Measurements from ENCODE around the gene CIDEB. TPM values are rescaled to one million over a fixed set of nuclear protein-coding genes. Genes with fewer than 3 reads are reported as not detected.

The CIDEB gene
- total RNA-seq, 4 donors from 2014 or later: 4.6 to 13.0 (median 9.5) TPM

GRCh38 chr14:24262821-24263733 lies 44.7 kb downstream of the CIDEB start, which contains the start of gene TGM1:
TGM1 (minus strand) TSS chr14:24263177; CDS start chr14:24262352, 825 bp downstream.
- H3K9me3 ChIP-seq: no peaks in the 10 kb centered on the region
- H3K27ac ChIP-seq: no peak within 1 kb of the TSS
- DNase-seq: no peak
- no peaks in the 10 kb centered on the region for H3K27me3 ChIP-seq
- no peak within 1 kb of the TSS for H3K4me3 ChIP-seq (replicated peaks in 1 of 3)
- TF ChIP-seq POLR2A (IDR thresholded peaks at IDR 0.05) (no peak), CTCF (IDR thresholded peaks at IDR 0.05) (no peak)
- H3K4me1 ChIP-seq: peaks cover 15 to 16% of the 10 kb centered on the region in 2 donors
- WGBS, 2 donors: 78 to 88% methylated on average over 9 to 13 of the region's 14 CpGs
- intact Hi-C loops (cut with DNase I): no loop called here
- H3K36me3 ChIP-seq: peaks cover 13 to 16% of the 10 kb centered on the region in 2 donors

DNA sequence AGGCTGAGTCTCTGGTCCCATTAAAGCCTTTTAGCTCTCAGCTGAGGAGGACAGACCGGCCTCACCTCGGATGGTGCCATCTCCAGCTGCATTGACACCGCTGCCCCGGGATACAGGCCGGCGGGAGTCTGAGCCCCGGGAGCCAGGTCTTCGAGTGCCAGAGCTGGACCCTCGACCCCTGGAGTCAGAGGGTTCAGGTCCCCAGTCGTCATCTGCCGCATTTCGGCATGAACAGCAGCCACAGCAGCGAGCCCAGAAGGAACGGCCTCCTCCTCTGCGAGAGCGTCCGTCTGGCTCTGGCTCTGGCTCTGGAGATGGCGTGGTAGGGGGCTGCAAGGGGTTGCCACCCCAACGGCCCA lies 45.8 kb downstream of the CIDEB start:
- intact Hi-C loops (cut with DNase I): no loop called here
- H3K4me3 ChIP-seq (replicated peaks in 1 of 3): no peak overlapping the region
- no peaks in the 10 kb centered on the region for H3K9me3 ChIP-seq
- 92 to 94% methylated on average over 16 to 18 of the region's 19 CpGs for WGBS, 2 donors
- H3K27me3 ChIP-seq: no peaks in the 10 kb centered on the region
- TF ChIP-seq CTCF (IDR thresholded peaks at IDR 0.05): no peak
- no peak for TF ChIP-seq POLR2A (IDR thresholded peaks at IDR 0.05)
- no peak for DNase-seq
- peaks cover 15 to 16% of the 10 kb centered on the region in 2 donors for H3K4me1 ChIP-seq
- no peak overlapping the region for H3K27ac ChIP-seq
- H3K36me3 ChIP-seq: peaks cover 6 to 10% of the 10 kb centered on the region in 2 donors

DNA sequence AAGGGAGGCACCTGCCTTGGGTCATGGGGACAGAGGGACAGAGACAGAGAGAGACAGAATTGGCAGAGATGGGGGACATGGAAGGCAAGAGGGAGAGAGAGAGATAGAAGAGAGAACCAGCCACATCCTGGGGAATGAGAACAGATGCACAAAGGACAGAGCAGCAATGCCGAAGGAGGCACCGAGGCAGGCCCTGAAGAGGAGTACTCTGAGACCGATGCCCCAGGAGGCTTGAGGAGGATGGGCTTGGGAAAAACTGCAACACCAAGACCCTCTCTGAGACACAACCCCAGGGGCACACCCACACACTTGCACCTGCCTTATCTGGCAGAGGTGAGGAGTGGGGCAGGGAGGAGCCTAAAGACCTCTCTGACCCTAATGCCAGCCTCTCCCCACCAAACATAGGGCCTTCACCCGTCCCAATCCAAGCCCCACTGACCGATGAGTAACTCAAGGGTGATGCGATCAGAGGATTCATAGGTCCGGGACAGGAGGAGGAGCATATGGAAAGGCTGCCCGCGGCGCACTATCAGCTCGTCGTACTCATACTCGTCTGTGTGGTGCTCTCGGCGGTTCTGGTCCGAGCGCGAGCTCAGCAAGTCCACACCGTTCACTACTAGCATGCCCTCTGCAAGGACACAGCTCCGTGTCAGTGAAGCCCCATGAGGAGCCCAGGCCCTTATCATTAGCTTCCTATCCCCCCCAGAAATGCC lies 46.4 kb downstream of the CIDEB start:
- 91 to 94% methylated on average over 20 of the region's 20 CpGs for WGBS, 2 donors
- Histone ChIP-seq H3K4me3 (replicated peaks in 1 of 3) (no peak overlapping the region), H3K36me3 (peaks cover under 1 to 4% of the 10 kb centered on the region in 2 donors), H3K4me1 (peaks cover 15 to 16% of the 10 kb centered on the region in 2 donors), H3K27me3 (no peaks in the 10 kb centered on the region), H3K27ac (no peak overlapping the region), H3K9me3 (no peaks in the 10 kb centered on the region)
- intact Hi-C loops (cut with DNase I): no loop called here
- TF ChIP-seq POLR2A (IDR thresholded peaks at IDR 0.05) (no peak), CTCF (IDR thresholded peaks at IDR 0.05) (no peak)
- no peak for DNase-seq

DNA sequence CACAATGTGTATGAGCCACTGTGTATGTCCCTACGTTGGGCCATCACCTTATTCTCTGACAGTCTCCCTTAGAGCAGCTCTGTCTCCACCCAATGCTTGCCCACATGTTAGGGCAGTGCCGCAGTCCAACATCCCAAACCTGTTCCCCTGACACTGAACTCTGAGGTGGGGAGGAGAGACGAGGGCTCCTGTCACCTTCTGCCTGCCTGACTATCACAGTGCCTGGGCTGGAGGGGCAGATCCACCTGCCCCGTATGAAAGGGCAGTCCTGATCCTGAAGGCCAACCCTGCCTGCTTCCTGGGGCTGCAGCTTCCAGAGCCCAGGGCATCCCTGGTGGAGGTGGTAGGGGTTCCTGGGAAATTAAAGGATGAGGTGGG lies 47.0 kb downstream of the CIDEB start:
- no peaks in the 10 kb centered on the region for H3K9me3 ChIP-seq
- peaks cover 15 to 16% of the 10 kb centered on the region in 2 donors for H3K4me1 ChIP-seq
- TF ChIP-seq CTCF (IDR thresholded peaks at IDR 0.05) (no peak), POLR2A (IDR thresholded peaks at IDR 0.05) (no peak)
- intact Hi-C loops (cut with DNase I): no loop called here
- H3K27me3 ChIP-seq: no peaks in the 10 kb centered on the region
- H3K27ac ChIP-seq: no peak overlapping the region
- no peak overlapping the region for H3K4me3 ChIP-seq (replicated peaks in 1 of 3)
- no peaks in the 10 kb centered on the region for H3K36me3 ChIP-seq
- 75 to 82% methylated on average over 2 to 4 of the region's 4 CpGs for WGBS, 2 donors
- no peak for DNase-seq

All from thyroid gland (tissue), 4 donors.